GM21576 (cell line): ENCODE measurements around the gene SNX19.

ENCODE experiments used
- ATAC-seq: cut with Tn5 transposase; IDR thresholded peaks from one replicate; pipeline ENCODE4 v1.9.1; 2021; ENCODE audit warnings: mild to moderate bottlenecking, moderate library complexity; ENCODE audit not compliant: unreplicated experiment

SNX19 gene

DNA sequence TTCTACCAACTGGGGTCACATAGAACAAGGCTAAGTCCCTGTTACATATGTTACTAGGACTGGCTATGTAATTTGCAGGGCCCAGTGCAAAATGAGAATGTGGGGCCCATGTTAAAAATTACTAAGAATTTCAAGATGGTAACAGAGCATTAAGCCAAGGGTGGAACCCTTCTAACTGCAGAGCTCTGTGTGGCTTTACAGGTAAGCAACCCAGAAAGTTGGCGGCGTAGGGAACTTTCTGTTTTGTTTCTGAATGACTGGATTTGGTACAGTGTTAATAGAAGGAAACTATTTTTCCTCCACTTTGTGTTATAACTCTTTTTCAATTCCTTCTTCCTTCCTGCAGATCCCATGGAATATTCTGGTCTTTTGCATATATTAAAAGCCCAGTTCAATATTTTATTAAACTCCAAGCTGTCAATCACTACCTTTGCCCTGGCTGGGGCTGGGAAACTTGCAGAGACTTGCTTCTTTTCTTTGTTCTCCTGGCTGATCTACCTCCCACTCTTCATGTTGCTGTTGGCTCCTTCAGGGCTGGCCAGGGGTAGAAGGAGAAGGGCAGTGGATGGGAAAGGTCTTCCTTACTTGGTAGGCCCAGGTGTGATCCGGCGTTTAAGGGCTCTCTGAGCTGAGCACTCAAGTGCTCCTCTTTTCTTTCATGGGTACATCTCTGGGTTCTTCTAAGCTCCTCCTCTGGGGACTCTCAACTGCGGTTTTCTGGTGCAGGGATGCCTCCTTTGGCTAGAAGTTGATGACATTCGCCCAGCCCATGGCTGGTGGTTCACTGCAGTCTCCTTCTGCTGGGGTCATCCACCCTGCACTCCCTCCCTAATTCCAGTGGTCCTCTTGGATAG lies 67.7 kb downstream of the SNX19 start:
- no peak for ATAC-seq

DNA sequence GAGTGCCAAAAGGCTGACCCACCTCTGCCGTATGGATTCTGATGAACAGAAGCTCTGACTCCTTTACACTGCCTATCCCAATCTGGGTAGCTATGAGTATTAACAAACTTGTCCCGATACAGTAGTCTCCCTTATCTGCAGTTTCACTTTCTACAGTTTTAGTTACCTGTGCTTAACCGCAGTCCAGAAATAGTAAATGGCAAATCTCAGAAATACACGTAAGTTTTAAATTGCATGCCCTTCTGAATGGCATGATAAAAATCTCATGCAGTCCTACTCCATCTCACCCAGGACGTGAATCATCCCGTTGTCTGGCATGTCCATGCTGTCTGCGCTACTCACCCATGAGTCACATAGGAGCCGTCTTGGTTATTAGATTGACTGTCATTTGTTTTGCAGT lies 68.8 kb downstream of the SNX19 start:
- ATAC-seq, result no peak

DNA sequence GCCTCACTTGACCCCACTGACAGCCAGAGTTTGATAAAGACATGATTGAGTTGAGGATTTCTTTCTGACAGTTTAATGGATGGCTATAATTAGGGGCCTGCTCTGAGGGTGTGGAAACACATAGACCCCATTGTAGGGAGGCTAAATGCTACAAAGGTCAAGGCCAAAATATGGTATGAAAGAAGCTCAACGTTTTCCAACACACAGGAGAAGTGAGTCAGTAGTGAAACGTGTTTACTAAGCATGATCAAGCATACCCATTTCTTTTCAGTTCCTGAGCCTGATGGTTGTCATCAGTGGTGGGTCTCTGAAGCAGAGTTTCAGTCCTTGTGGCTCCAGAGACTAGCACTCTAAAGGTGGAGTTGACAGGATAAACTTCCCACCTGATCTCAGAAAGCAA lies 69.7 kb downstream of the SNX19 start:
- no peak for ATAC-seq

DNA sequence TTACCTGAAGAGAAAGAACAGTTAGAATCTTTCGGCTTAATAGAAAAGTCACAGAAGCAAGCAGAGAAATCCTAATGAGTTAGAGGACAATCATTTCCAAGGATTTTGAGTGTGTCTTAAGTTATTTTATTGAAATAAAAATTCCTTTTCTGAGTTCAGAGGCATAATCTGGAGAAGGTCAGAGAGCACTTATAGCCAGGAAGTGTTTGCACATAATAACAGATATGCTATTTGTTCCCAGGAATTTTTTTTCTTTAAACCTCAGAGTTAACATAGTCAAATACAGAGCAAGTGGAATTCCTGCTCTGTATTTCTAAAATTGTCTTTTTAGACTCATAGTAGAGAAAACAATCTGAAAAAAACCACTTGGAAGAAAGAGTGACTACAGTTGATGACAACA lies 74.3 kb downstream of the SNX19 start:
- no peak for ATAC-seq

DNA sequence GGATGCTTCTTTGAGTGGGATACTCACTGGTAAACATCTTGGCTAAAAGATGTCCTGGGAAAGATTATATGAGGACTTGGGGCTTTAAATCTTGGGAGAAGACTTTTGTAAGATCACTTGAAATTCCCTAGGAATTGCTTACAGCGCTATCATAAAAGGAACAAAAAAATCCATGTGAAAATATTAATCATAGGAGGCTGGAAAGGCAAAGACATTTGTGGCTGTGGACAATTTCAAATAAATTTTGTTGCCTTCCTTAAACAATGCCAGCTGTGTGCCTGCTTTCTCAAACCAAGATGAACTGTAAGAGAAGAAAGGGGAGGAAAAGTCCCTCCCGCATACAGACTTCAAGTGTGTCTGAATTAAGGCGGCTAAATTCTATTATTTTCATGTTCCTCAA lies 75.6 kb downstream of the SNX19 start:
- no peak for ATAC-seq

DNA sequence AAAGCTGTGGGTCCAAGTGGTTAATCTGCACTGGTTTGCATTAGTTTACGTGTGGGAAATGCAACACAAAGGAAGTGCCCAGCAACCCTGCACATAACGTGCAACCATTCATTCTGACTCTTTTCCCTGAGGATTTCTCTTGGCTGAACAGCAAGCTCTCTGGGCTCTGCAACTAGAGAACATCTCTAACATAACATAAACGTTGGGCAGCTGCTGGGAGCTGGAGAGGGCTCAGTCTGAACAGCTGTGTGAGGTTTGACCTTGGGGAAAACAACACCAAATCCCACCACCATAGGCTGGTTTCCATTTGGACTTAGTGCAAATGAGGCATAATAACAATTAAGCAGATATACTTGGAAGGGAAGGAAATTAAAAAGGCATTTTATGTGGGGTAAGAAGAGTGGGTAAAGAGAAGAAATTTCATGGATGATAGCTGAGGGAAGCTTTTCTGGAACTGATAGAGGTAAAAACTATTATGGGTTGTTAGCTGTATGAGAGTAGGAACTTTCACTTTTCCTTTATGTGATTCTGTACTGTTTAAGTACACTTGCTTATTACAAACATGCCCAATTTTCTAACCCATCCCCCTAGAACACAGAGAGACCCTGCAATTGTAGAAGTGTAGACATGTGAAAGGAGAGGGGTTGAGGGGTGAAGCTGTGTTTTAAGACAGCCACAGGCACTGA lies 76.2 kb downstream of the SNX19 start:
- no peak for ATAC-seq

DNA sequence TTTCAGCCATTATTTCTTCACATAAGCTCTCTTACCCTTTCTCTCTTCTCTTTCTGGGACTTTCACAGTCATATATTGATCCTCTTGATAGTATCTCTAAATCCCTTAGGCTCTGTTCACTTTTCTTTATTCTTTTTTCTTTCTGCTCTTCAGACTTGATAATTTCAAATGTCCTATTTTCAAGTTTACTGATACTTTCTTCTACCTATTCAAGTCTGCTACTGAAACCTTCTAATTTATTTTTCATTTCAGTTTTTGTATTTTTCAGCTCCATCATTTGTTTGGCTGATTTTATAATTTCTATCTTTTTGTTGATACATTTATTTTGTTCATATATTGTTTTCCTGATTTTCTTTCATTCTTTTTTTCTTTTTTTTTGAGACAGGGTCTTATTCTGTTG lies 79.1 kb downstream of the SNX19 start:
- ATAC-seq, result no peak

DNA sequence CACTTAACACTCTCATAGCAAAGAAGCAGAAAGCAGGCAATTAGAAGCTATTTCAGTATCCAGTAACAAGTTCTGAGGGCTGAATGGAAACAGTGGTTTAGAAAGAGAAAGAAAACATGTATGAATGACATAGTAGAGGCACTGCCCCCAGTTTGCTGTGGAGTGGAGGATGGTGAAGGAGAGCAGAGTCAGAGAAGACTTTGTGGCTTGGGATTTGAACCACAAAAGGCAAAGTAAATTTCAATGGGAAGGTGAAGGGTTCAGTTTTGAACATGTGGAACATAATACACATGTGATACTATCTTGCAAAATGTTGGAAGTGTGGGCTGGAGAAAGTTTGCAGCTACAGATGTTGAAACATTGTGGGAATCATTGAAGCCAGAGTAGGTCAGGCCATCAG lies 81.4 kb downstream of the SNX19 start:
- ATAC-seq, result no peak

DNA sequence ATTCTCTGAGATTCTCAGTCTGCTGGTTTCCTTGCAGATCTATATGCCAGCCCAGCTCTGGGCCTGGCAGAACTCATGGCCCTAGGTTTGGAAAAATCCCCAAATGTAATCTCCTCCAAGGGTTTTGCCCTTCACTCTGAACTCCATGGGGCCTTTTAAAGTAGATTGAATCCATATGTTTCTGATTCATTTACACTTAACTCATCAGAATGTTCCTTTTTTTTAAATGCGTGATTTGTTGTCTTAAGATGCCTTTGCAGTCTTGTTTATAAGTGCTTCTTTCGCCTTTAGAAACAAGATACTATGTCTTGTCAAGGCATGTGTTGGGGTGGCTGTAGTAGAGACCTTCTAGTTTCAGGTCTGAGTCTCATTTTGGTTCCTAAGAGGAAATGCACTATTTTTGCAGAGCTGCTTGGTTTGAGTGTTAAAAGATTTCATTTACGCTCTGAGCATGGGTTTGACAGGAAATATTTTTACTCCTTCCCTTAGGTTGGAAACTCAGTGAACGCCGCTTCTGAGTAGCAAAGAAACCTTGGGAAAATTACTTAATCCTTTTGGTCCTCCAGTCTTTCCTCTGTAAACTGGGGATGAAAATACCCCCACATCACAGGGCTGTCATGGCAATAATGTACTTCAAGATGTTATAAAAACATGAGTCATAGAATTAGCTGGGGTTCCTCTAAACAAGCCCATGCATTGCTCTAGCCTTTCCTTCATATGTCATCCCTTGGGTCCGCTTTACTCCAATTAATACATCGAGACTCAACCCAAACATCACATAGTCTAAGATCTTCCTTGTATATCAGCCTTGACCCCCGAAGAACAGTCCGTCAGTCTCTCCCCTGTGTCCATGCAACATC lies 83.5 kb downstream of the SNX19 start:
- no peak for ATAC-seq

DNA sequence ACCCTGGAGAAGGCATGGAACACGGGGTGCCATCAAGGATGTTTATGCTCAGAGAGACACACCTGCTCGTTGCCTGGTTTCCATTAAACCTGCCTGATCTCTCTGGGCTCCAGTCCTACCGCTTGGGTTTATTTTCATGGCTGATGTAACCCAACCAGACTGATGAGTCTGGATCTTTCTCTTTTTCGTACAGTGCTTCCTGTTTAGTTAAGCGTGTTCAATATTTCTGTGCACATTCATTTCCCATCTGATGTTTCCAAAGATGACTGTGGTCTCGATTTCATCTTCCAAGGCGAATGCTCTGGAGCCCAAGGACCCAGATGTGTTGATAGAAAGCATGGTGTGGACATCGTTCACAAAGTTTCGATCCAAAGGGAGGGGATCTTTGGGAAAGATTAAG lies 84.3 kb downstream of the SNX19 start:
- ATAC-seq, result no peak

DNA sequence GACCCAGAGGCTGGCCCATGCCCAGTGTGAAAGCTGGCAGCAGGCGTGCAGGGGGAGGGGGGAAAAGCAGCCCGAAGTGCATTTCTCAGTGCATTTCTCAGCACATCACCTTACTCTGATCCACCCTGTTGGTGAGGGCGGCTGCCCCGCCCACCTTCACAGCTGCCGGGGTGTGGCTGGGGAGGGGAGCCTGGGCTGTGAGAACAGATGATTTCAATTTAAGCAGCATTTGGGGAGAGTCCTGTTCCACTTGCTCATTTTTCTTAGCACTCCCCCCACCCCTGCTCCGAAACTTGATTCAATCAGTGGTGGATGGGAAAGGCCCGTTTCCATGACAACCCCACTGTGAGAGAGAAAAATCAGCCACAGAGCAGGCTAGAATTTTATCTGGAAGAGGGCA lies 84.8 kb downstream of the SNX19 start:
- ATAC-seq, result no peak

DNA sequence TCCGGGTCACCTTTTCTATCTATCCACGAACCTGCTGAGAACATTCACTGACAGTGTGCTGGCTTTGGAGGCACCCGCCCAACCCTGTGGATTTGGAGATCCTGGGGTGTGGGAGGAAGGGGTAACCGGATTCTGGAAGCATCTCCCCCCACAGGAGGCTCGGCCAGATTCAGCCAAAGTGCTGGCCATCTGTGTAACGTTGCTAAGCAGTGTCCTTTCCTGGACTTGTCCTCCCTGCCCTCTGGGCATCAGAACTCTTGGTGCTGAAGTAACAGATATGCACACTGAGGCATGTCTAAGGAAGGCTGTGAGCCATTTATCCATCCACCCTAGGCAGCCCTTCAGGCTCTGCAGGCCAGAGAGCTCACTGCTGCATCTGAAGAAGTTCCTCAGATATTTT lies 85.7 kb downstream of the SNX19 start:
- no peak for ATAC-seq

DNA sequence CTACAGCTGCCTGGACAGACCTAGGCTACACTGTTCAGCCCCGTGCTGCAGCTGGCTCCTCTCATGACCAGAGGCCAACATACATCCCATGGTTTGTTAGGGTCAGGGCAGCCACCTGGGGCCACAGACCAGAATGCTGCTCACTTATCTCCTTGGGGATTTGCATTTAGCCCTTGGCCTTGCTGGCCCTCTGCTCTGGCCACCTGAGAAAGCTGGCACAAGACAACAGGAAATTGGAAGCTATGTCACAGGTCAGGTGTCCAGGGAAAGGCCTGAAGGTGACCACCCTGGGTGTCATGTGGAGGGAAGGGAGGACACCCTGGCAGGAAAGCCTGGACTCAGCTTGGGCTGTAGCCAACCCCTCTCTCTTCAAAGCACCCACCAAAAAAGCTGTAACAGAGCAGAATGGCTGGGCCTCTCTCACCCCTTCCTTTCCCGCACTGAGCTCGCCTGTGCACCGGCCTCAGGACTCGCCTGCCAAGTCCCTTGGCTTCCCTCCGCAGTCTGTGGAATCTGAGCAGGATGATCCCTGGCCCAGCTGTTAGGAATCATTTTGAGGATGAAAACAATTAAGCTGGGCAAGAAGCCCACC lies 86.3 kb downstream of the SNX19 start:
- no peak for ATAC-seq

DNA sequence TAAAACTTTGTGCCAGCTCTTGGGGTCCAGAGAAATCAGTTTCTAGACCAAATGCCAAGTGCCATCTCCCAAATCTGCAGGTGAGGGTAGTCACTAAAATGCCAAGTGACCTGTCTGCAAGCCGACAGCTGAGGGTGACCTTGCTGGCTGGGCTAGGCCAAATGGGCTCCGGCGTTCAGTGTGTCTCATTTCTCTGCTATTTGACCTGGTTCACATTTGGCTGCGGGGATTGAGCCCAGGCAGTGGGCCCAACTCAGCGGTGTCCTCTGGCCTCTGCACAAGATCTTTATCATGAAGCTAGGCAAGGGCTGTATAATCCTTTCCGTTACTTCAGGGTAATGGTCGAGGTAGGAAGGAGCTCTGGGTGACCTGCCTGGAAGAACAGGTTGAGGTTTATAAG lies 87.5 kb downstream of the SNX19 start:
- ATAC-seq, result no peak

DNA sequence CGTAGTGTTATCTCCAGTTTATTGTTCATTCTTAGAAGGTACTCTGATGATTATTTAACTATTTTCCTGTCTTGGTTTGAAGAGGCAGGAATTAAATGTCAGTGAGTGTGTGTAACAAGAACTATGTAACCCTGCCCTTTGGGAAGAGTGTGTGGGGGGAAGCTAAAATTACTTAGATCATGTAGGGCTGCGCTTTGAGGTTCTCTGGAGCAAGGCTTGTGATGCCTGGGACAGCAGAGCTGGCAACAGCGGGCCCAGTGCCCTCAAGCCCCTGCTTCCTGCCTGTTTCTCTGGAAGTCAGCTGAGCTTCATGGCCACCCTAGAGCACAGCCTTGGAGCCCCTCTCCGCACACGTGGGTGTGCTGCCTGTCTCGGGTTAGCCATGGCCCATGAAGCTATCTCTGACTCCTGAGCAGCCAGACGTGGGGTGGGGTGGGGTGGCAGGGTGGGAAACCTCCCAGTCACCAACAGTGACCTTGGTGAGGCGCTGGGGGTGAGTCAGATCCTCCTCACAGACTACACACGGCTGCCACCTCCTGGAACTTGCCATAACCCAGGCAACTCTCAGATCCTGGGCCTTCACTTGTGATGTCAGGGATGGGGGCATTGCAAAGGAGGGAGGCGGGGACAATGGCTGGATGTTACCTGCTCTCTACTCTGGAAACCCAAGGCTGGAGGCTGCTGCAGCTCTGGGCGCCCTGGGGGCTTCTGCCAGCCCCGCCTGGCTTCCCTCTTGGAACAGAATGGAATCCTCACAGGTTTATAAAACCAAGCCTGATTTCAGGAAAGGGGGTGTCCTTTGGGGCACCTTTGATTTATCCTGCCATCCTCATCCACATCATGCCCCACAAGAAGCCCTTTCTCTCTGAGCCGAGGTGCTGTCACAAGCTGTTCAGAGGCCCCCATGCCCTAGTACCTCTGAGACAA lies 88.6 kb downstream of the SNX19 start:
- no peak for ATAC-seq

DNA sequence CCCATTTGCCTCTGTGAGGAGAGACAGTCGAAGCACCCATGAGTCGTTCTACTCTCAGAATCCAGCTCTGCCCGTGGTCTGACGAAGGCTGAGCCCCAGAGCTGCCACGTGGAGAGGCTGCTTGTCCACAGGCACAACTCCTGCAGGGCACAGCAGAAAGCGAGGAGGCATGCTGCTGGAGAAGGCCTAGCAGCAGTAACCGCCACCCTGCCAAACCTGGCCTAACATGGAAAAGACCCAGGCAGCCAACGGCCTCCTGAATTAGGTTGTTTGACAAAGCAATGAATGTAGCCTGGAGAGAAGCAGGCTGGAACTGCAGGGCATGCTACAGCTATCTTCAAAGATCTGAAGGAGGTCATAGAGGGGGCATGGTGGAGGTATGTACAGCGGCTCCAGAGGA lies 89.7 kb downstream of the SNX19 start:
- ATAC-seq, result no peak

DNA sequence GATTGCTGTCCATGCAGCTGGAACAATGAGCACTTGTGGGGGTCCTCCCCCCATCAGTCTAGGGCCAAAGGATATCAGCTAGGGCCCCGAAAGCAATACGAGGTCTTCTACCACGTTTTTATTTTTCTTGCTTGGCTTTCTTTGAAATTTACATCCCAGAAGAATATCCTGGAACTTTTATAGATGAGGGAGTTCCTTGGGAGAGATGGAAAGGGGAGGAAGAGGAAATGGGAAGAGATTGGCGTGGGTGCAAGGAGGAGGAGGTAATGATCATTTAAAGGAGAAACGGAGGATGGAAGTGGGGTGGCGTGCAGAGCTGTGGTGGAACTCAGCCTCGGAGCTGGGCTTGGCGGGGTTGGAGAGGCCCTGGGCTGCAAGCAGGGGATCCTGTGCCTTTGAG lies 90.3 kb downstream of the SNX19 start:
- ATAC-seq, result no peak

DNA sequence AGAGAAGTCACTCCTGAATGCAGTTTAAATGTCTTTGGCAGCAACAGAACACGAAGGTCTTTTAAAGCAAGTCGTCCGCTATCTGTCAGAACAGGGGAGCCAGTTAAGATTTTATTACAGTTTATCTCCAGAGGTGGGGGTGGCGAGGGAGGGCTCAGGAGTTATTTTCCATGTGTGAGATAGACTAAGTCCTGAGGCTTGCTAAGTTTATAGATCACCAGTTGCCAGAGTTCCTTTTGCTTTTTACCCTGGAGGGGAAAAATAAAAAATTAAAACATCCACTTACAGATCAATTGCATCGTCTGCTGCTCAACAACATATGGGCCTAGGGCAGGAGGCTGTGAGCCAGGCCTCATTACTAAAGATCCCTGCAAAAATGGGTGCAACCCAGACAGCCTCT lies 90.7 kb downstream of the SNX19 start:
- ATAC-seq, result no peak
